Measurements from ENCODE around the gene GNPTG. TPM values are rescaled to one million over a fixed set of nuclear protein-coding genes. Genes with fewer than 3 reads are reported as not detected.

GNPTG gene
- total RNA-seq, 1 donor from 2014 or later: 11.8 TPM

GRCh38 chr16:1385232-1385631, 33.5 kb downstream of the GNPTG start:
- H3K36me3 Mint-ChIP-seq: peaks cover 4% of the 10 kb centered on the region
- H3K9me3 Mint-ChIP-seq: no peaks in the 10 kb centered on the region
- Histone ChIP-seq H3F3A (ENCODE audit: low read depth) (peaks cover 8% of the 10 kb centered on the region), H3K4me1 (peaks cover under 1% of the 10 kb centered on the region), H3K9me3 (ENCODE audit: low read depth) (no peaks in the 10 kb centered on the region), H3K27me3 (peaks cover 2% of the 10 kb centered on the region), H3K36me3 (no peaks in the 10 kb centered on the region), H2AFZ (replicated peaks) (no peak overlapping the region), H3K79me2 (ENCODE audit: low read depth) (no peaks in the 10 kb centered on the region), H3K4me3 (no peak overlapping the region), H3K27ac (no peak overlapping the region), H3K4me2 (no peak overlapping the region), H4K20me1 (ENCODE audit: low read depth) (no peaks in the 10 kb centered on the region), H3K9ac (no peak overlapping the region)
- no peak overlapping the region for H3K4me3 Mint-ChIP-seq
- peaks cover under 1% of the 10 kb centered on the region for H3K4me1 Mint-ChIP-seq
- peaks cover under 1% of the 10 kb centered on the region for H3K27me3 Mint-ChIP-seq (ENCODE audit: insufficient read depth, low read depth)
- TF ChIP-seq EZH2phosphoT487 (IDR thresholded peaks at IDR 0.05) (no peak), CTCF (IDR thresholded peaks at IDR 0.05) (no peak), EZH2 (IDR thresholded peaks at IDR 0.05) (no peak)
- no peak for DNase-seq (ENCODE audit: low spot score)
- no peak overlapping the region for H3K27ac Mint-ChIP-seq

DNA sequence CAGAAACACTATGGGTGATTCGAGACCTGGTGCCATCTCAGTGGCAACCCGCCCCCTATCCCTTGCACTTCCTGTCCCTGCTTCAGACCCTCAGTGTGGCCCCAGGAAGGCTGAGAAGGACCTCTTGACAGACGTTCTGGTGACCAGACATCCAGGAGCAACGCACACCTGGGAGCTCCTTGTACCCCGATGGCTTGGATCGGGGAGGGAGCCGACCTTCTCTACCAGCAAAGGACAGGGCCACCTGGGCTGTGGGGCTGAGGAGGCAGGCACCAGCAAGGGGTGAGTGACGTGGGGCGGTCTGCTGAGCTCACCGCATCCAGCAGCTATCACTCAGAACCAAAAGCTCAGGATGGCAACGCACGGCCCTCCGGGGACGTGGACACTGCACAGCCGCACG, 35.6 kb downstream of the GNPTG start:
- no peak overlapping the region for H2AFZ ChIP-seq (replicated peaks)
- H3K4me3 Mint-ChIP-seq: no peak overlapping the region
- no peaks in the 10 kb centered on the region for H3K36me3 ChIP-seq
- TF ChIP-seq EZH2 (IDR thresholded peaks at IDR 0.05) (no peak), EZH2phosphoT487 (IDR thresholded peaks at IDR 0.05) (no peak), CTCF (IDR thresholded peaks at IDR 0.05) (no peak)
- no peaks in the 10 kb centered on the region for H3K9me3 Mint-ChIP-seq
- no peaks in the 10 kb centered on the region for H3K9me3 ChIP-seq (ENCODE audit: low read depth)
- H3K4me3 ChIP-seq: no peak overlapping the region
- no peaks in the 10 kb centered on the region for H3F3A ChIP-seq (ENCODE audit: low read depth)
- H3K27me3 ChIP-seq: no peaks in the 10 kb centered on the region
- H3K27ac ChIP-seq: no peak overlapping the region
- no peak for DNase-seq (ENCODE audit: low spot score)
- H3K9ac ChIP-seq: no peak overlapping the region
- H3K4me2 ChIP-seq: no peak overlapping the region
- no peak overlapping the region for H3K27ac Mint-ChIP-seq
- H3K27me3 Mint-ChIP-seq (ENCODE audit: insufficient read depth, low read depth): no peaks in the 10 kb centered on the region
- peaks cover 5% of the 10 kb centered on the region for H3K36me3 Mint-ChIP-seq
- H3K4me1 ChIP-seq: no peaks in the 10 kb centered on the region
- no peaks in the 10 kb centered on the region for H3K4me1 Mint-ChIP-seq
- H4K20me1 ChIP-seq (ENCODE audit: low read depth): no peaks in the 10 kb centered on the region
- no peaks in the 10 kb centered on the region for H3K79me2 ChIP-seq (ENCODE audit: low read depth)

GRCh38 chr16:1389762-1390161, 38.0 kb downstream of the GNPTG start:
- H3K4me2 ChIP-seq: no peak overlapping the region
- Mint-ChIP-seq H3K9me3 (no peaks in the 10 kb centered on the region), H3K36me3 (peaks cover 6% of the 10 kb centered on the region), H3K27ac (no peak overlapping the region), H3K27me3 (ENCODE audit: insufficient read depth, low read depth) (no peaks in the 10 kb centered on the region), H3K4me1 (no peaks in the 10 kb centered on the region), H3K4me3 (no peak overlapping the region)
- H4K20me1 ChIP-seq (ENCODE audit: low read depth): no peaks in the 10 kb centered on the region
- no peak overlapping the region for H2AFZ ChIP-seq (replicated peaks)
- H3K9me3 ChIP-seq (ENCODE audit: low read depth): no peaks in the 10 kb centered on the region
- no peak for TF ChIP-seq EZH2 (IDR thresholded peaks at IDR 0.05)
- TF ChIP-seq CTCF (IDR thresholded peaks at IDR 0.05): no peak
- no peak for TF ChIP-seq EZH2phosphoT487 (IDR thresholded peaks at IDR 0.05)
- H3K79me2 ChIP-seq (ENCODE audit: low read depth): no peaks in the 10 kb centered on the region
- no peak overlapping the region for H3K9ac ChIP-seq
- no peaks in the 10 kb centered on the region for H3K27me3 ChIP-seq
- no peaks in the 10 kb centered on the region for H3K36me3 ChIP-seq
- no peak overlapping the region for H3K27ac ChIP-seq
- H3K4me3 ChIP-seq: no peak overlapping the region
- no peaks in the 10 kb centered on the region for H3F3A ChIP-seq (ENCODE audit: low read depth)
- no peaks in the 10 kb centered on the region for H3K4me1 ChIP-seq
- no peak for DNase-seq (ENCODE audit: low spot score)
